ENCODE results near the gene OVCA2. TPM values are rescaled to one million over a fixed set of nuclear protein-coding genes. Genes with fewer than 3 reads are reported as not detected.

Gene OVCA2
- total and polyA plus RNA-seq, 4 donors, result 16.1 to 30.6 (median 23.7) TPM

- TF ChIP-seq CTCF (IDR thresholded peaks at IDR 0.05; ENCODE audit: low read depth, low read length, missing input control) (peak; percentile 19), GABPA (IDR thresholded peaks at IDR 0.05 in 1 of 2, conservative IDR thresholded peaks at IDR 0.05 in 1 of 2) (no peak)
Observed at GRCh38 chr17:2090804-2091534, 49.1 kb downstream of the OVCA2 start (continued).

- Histone ChIP-seq H3K4me1 (ENCODE audit: control insufficient read depth in 4 of 4, insufficient read depth in 4 of 4, low read length in 3 of 4) (peaks cover 4 to 28% (median 23%) of the 10 kb centered on the region in 4 donors), H3K4me3 (ENCODE audit: low read depth in 1 of 3, low read length in 3 of 3) (no peak overlapping the region), H3K9me3 (ENCODE audit: control insufficient read depth in 4 of 4, low read length in 3 of 4) (no peaks in the 10 kb centered on the region), H3K9ac (ENCODE audit: low read depth in 1 of 2, low read length in 2 of 2) (no peak overlapping the region), H3K27ac (ENCODE audit: low read depth in 1 of 2, low read length in 2 of 2) (no peak overlapping the region), H3K27me3 (ENCODE audit: control insufficient read depth in 4 of 4, insufficient read depth in 4 of 4, low read length in 3 of 4) (no peaks in the 10 kb centered on the region), H3K36me3 (ENCODE audit: control insufficient read depth in 4 of 4, insufficient read depth in 3 of 4, low read depth in 1 of 4, low read length in 3 of 4) (no peaks in the 10 kb centered on the region)
- TF ChIP-seq MAX (IDR thresholded peaks at IDR 0.05), result no peak
- no peak for DNase-seq (ENCODE audit: low spot score)
- 92% methylated on average over 4 of the region's 4 CpGs for WGBS
Observed at GRCh38 chr17:2092253-2092652, 50.4 kb downstream of the OVCA2 start.

Small RNAs within 50 kb of the gene (small RNA-seq; reads per million reads assigned to genes)
- not detected for gene AC090617.9
- gene MIR132, result 1.9 reads per million, percentile 86 among the genes with 10 or more reads in this experiment
- 0.95 reads per million, percentile 77 among the genes with 10 or more reads in this experiment for gene MIR212
- not detected for gene OVCA2

Other genes with a start within 250 kb of the OVCA2 start
- gene SMYD4, start 212.1 kb upstream of the OVCA2 start, total RNA-seq, result 1 to 10 TPM; 6.0 to 9.5 TPM
- 1 to 10 TPM; 2.2 to 4.4 TPM for gene SMYD4, start 212.1 kb upstream of the OVCA2 start, polyA plus RNA-seq
- 10 to 100 TPM; 11.9 to 29.5 TPM for gene RPA1, start 212.0 kb upstream of the OVCA2 start, total RNA-seq
- 10 to 100 TPM in 1 of 2 donors, 1 to 10 TPM in 1; 9.2 to 11.9 TPM for gene RPA1, start 212.0 kb upstream of the OVCA2 start, polyA plus RNA-seq
- 1 to 10 TPM in 1 of 2 donors, under 1 TPM in 1; 0.65 to 1.8 TPM for gene RTN4RL1, start 16.7 kb upstream of the OVCA2 start, total RNA-seq
- gene RTN4RL1, start 16.7 kb upstream of the OVCA2 start, polyA plus RNA-seq, result 1 to 10 TPM in 1 of 2 donors, under 1 TPM in 1; 0.04 to 5.4 TPM
- gene DPH1, start 11.9 kb upstream of the OVCA2 start, total RNA-seq, result 10 to 100 TPM in 1 of 2 donors, 1 to 10 TPM in 1; 9.8 to 24.6 TPM
- 10 to 100 TPM; 17.5 to 21.2 TPM for gene DPH1, start 11.9 kb upstream of the OVCA2 start, polyA plus RNA-seq
- gene HIC1, start 13.1 kb downstream of the OVCA2 start, total RNA-seq, result 1 to 10 TPM; 3.9 to 4.8 TPM
- 1 to 10 TPM in 1 of 2 donors, under 1 TPM in 1; 0.44 to 3.5 TPM for gene HIC1, start 13.1 kb downstream of the OVCA2 start, polyA plus RNA-seq

Measured in liver (tissue), 10 donors.